NT2/D1 (cell line): ENCODE results near the gene CYP2U1.

ENCODE experiments used
- SUZ12 ChIP-seq: IDR thresholded peaks from 2 replicates; pipeline ENCODE4 v1.6.1; 2011; ENCODE audit not compliant: insufficient read length, insufficient read depth; ENCODE audit errors: extremely low read depth
- YY1 ChIP-seq: IDR thresholded peaks from 2 replicates; pipeline ENCODE4 v1.6.1; 2011; ENCODE audit not compliant: insufficient read length, insufficient read depth
- ZNF274 ChIP-seq: IDR thresholded peaks from 2 replicates; pipeline ENCODE4 v1.6.1; 2011; ENCODE audit warnings: mild to moderate bottlenecking, low read depth, low read length

- TF ChIP-seq ZNF274 (no peak), SUZ12 (no peak), YY1 (no peak)
These were observed 57.4 kb downstream of the CYP2U1 start for GRCh38 chr4:107988763-107989035.
